Upper lobe of left lung (tissue), 4 donors: ENCODE measurements around the gene NDFIP2.

Experiments used
- CTCF ChIP-seq, 6 experiments: fragments of 450-650 bp in 4 of 6; fragments of 200-600 bp in 2 of 6; sonication (generic) in 2 of 6; IDR thresholded peaks; one replicate each; pipeline ENCODE4 v1.5.1; 2016 to 2019; ENCODE audit warnings: antibody characterized with exemption in 6 of 6
- EP300 ChIP-seq, 4 donors: sonication (generic); formaldehyde crosslinking; IDR thresholded peaks; one replicate each; pipeline ENCODE4 v1.5.1; 2017; ENCODE audit warnings: antibody characterized with exemption in 4 of 4, control low read depth in 2 of 4
- POLR2AphosphoS5 ChIP-seq, 2 donors: sonication (generic); formaldehyde crosslinking; IDR thresholded peaks; one replicate each; pipeline ENCODE4 v1.5.1; 2017; ENCODE audit warnings: antibody characterized with exemption in 2 of 2

GRCh38 chr13:79434556-79434955 is 46.4 kb upstream of the NDFIP2 start:
- TF ChIP-seq EP300 (IDR thresholded peaks at IDR 0.05): no peak
- TF ChIP-seq CTCF (IDR thresholded peaks at IDR 0.05): no peak
- no peak for TF ChIP-seq POLR2AphosphoS5 (IDR thresholded peaks at IDR 0.05)
